Stomach (tissue), 4 donors: ENCODE data around the gene KLC3.
"Not testable (repeated sequence)": the region's sequence is repeated elsewhere in the genome, so short reads cannot be mapped to it uniquely, and the experiment has no call there.

Experiments used
- CTCF ChIP-seq, 7 experiments: fragments of 450-650 bp in 4 of 7; fragments of 200-600 bp in 3 of 7; sonication (generic) in 3 of 7; IDR thresholded peaks; one replicate each; pipeline ENCODE4 v1.5.1; 2016 to 2019; ENCODE audit warnings: antibody characterized with exemption in 7 of 7, control low read depth in 2 of 7, mild to moderate bottlenecking in 1 of 7
- EP300 ChIP-seq: sonication (generic); formaldehyde crosslinking; IDR thresholded peaks from one replicate; pipeline ENCODE4 v1.6.1; 2017; ENCODE audit warnings: antibody characterized with exemption
- POLR2A ChIP-seq, 4 donors: fragments of 450-650 bp; IDR thresholded peaks; one replicate each; pipeline ENCODE4 v1.6.1; 2016; ENCODE audit warnings: antibody characterized with exemption in 4 of 4, control low read depth in 2 of 4, mild to moderate bottlenecking in 1 of 4, moderate library complexity in 1 of 4

- TF ChIP-seq POLR2A (IDR thresholded peaks at IDR 0.05); CTCF (IDR thresholded peaks at IDR 0.05); EP300: not testable (repeated sequence)
Measured at GRCh38 chr19:45312285-45312684, 28.3 kb upstream of the KLC3 start.
